Suprapubic skin (tissue), 4 donors: ENCODE measurements around the gene CDPF1. TPM values are rescaled to one million over a fixed set of nuclear protein-coding genes. Genes with fewer than 3 reads are reported as not detected.

Source experiments
- DNase-seq, 2 donors: peaks; one replicate each; pipeline ENCODE4 v3.0.0-alpha.2; 2019; ENCODE audit warnings: low spot score in 2 of 2
- H3K27ac ChIP-seq: fragments of 200-600 bp; sonication (generic); one replicate; pipeline ENCODE4 v1.5.1; 2019
- H3K27me3 ChIP-seq: fragments of 200-600 bp; sonication (generic); one replicate; pipeline ENCODE4 v1.5.1; 2019
- H3K36me3 ChIP-seq: fragments of 200-600 bp; sonication (generic); one replicate; pipeline ENCODE4 v1.5.1; 2019
- H3K4me1 ChIP-seq: fragments of 200-600 bp; sonication (generic); one replicate; pipeline ENCODE4 v1.5.1; 2019
- H3K4me3 ChIP-seq: fragments of 200-600 bp; sonication (generic); one replicate; pipeline ENCODE4 v1.5.1; 2019; ENCODE audit warnings: mild to moderate bottlenecking
- H3K9me3 ChIP-seq: fragments of 200-600 bp; sonication (generic); one replicate; pipeline ENCODE4 v1.5.1; 2019
- EP300 ChIP-seq: sonication (generic); formaldehyde crosslinking; IDR thresholded peaks from one replicate; pipeline ENCODE4 v1.6.1; 2017; ENCODE audit warnings: antibody characterized with exemption
- POLR2A ChIP-seq, 2 donors: fragments of 450-650 bp; IDR thresholded peaks; one replicate each; pipeline ENCODE4 v1.6.1; 2017; ENCODE audit warnings: antibody characterized with exemption in 2 of 2, mild to moderate bottlenecking in 2 of 2, moderate library complexity in 2 of 2
- POLR2AphosphoS5 ChIP-seq, 3 donors: sonication (generic); formaldehyde crosslinking; IDR thresholded peaks; one replicate each; pipeline ENCODE4 v1.6.1; 2017; ENCODE audit warnings: antibody characterized with exemption in 3 of 3
- WGBS: methylation state at CpG from one replicate; pipeline ENCODE4 v1.1.5; 2018; 5-methylcytosine and 5-hydroxymethylcytosine counted together
- total RNA-seq, 4 donors: library from RNA; depleted of rRNA; stranded (reverse); fragments of >200 nt; gene quantifications; one replicate each; pipeline ENCODE4 v1.1.0, GENCODE V29; 2016
- TF ChIP-seq, protein P1 (sequence below), 2 donors: fragments of 200-600 bp in 1 of 2; fragments of 450-650 bp in 1 of 2; sonication (generic) in 1 of 2; IDR thresholded peaks; one replicate each; pipeline ENCODE4 v1.5.1; 2016 to 2019; ENCODE audit warnings: antibody characterized with exemption in 2 of 2, mild to moderate bottlenecking in 1 of 2, moderate library complexity in 1 of 2

The CDPF1 gene
- total RNA-seq, 4 donors from 2014 or later: 3.9 to 13.4 (median 9.5) TPM

DNA sequence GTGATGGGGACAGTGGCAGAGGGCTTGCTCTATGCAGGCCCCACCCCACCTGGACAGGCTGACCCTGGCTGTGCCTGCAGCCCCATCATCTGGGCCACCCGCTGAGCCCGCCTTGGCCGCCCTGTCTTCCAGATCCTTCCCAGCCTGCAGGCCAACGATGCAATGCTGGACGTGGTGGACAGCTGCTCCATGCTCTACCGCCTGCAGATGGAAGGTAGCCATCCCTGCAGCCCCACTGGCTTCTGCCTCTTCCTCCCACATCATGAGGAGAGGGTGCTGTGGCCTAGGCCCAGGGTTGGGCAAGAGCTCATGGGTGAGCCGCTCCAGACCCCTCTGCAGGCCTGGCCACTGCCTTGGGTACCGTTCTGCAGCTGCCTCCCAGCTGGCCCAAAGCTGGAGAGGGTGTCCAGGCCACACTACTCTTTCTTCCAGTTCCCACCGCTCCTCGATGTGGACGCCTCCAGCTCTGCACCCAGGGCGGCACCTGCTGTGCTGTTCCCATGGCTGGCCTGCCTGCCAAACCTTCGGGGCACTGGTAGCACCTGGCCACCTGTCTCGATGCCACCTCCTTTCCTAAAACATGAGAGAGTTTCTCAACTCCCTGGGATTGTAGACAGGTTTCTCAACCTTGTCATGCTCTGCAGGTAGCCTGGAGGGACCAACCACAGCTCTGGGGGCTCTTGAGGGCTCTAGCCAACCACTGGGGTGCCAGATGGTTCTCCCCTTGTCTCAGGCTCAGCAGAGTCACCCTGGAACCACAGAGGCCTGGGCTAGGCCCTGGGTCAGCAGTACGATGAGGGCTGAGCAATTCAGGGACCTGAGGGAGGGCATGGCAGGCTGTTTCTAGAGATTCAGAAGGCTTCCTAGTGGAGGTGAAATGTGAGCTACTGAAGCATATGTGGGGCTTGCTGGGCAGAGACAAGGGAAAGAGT, 37.1 kb upstream of the CDPF1 start:
- WGBS: 100% methylated on average over 3 of the region's 15 CpGs
- H3K27ac ChIP-seq: no peak overlapping the region
- peaks cover 45% of the 10 kb centered on the region for H3K4me1 ChIP-seq
- H3K27me3 ChIP-seq: no peaks in the 10 kb centered on the region
- no peak overlapping the region for H3K4me3 ChIP-seq
- no peak for DNase-seq
- no peaks in the 10 kb centered on the region for H3K9me3 ChIP-seq
- no peak for TF ChIP-seq POLR2AphosphoS5 (IDR thresholded peaks at IDR 0.05)
- TF ChIP-seq, protein P1, sequence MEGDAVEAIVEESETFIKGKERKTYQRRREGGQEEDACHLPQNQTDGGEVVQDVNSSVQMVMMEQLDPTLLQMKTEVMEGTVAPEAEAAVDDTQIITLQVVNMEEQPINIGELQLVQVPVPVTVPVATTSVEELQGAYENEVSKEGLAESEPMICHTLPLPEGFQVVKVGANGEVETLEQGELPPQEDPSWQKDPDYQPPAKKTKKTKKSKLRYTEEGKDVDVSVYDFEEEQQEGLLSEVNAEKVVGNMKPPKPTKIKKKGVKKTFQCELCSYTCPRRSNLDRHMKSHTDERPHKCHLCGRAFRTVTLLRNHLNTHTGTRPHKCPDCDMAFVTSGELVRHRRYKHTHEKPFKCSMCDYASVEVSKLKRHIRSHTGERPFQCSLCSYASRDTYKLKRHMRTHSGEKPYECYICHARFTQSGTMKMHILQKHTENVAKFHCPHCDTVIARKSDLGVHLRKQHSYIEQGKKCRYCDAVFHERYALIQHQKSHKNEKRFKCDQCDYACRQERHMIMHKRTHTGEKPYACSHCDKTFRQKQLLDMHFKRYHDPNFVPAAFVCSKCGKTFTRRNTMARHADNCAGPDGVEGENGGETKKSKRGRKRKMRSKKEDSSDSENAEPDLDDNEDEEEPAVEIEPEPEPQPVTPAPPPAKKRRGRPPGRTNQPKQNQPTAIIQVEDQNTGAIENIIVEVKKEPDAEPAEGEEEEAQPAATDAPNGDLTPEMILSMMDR (IDR thresholded peaks at IDR 0.05): no peak
- no peak for TF ChIP-seq EP300
- TF ChIP-seq POLR2A (IDR thresholded peaks at IDR 0.05): no peak
- peaks cover 61% of the 10 kb centered on the region for H3K36me3 ChIP-seq

DNA sequence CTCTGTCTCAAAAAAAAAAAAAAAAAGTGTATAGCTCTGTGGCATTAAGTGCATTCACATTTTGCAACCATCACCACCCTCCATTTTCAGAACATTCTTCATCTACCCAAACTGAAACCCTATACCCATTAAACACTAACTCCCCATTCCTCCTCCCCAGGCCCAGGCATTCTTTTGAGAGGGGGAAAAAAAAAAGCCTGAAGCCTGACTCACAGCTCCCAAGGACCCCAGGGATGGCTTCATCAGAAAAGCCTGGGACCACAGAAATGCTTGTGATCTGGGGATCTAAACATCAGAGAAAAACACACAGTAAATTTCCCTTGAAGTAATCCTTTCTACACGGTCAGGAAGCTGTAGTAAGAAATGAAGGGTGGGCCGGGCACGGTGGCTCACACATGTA, 35.9 kb upstream of the CDPF1 start:
- Histone ChIP-seq H3K4me1 (peaks cover 39% of the 10 kb centered on the region), H3K27me3 (no peaks in the 10 kb centered on the region), H3K27ac (no peak overlapping the region), H3K36me3 (peaks cover 63% of the 10 kb centered on the region), H3K9me3 (no peaks in the 10 kb centered on the region), H3K4me3 (no peak overlapping the region)
- DNase-seq: no peak
- WGBS: 92% methylated on average over 3 of the region's 3 CpGs
- TF ChIP-seq EP300 (no peak), POLR2AphosphoS5 (IDR thresholded peaks at IDR 0.05) (no peak), POLR2A (IDR thresholded peaks at IDR 0.05) (no peak)
- TF ChIP-seq, protein P1 (IDR thresholded peaks at IDR 0.05): no peak

DNA sequence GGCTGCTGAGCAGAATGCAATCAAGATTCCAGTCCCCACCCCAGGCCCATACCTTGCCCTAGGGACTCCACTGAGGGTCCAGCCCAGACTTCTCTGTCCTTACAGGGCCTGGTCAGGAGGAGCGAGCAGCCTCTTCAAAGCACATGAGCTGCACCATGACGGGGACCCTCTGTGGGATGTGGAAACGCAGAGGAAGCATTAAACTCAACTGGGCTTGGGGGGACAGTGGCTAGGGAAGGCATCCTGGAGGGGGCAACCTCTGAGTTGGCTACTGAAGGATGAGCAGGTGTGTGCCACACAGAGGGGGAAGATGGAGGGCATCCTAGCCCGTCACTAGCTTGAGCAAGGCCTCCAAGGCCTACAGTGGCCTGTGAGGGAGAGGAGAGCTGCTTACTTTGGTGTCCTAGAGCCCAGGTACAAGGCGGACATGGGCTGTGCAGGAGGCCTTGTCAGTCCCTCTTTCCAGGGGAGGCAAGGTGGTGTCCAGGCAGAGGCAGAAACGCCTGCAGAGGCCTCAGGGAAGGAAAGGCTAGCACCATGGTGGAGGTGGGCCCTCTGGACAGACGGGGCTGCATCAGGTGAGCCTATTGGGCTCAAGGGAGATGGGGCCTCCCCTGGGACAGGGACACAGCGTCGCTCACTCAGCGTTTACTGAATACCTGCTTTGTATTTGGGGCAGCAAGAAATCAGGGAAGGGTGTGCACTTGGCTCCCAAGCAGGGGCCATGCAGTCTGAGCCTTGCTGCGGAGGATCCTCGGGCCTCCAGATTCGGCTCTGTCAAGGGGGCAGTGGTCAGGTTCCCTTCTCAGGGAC, 32.0 kb upstream of the CDPF1 start:
- Histone ChIP-seq H3K4me3 (no peak overlapping the region), H3K27ac (no peak overlapping the region), H3K36me3 (peaks cover 90% of the 10 kb centered on the region), H3K4me1 (peaks cover 20% of the 10 kb centered on the region), H3K27me3 (no peaks in the 10 kb centered on the region), H3K9me3 (no peaks in the 10 kb centered on the region)
- peak in 1 of 2 donors; percentile 38 for DNase-seq
- 90% methylated on average over 8 of the region's 13 CpGs for WGBS
- TF ChIP-seq POLR2A (IDR thresholded peaks at IDR 0.05) (no peak), EP300 (no peak), POLR2AphosphoS5 (IDR thresholded peaks at IDR 0.05) (no peak)
- TF ChIP-seq, protein P1 (IDR thresholded peaks at IDR 0.05): no peak

DNA sequence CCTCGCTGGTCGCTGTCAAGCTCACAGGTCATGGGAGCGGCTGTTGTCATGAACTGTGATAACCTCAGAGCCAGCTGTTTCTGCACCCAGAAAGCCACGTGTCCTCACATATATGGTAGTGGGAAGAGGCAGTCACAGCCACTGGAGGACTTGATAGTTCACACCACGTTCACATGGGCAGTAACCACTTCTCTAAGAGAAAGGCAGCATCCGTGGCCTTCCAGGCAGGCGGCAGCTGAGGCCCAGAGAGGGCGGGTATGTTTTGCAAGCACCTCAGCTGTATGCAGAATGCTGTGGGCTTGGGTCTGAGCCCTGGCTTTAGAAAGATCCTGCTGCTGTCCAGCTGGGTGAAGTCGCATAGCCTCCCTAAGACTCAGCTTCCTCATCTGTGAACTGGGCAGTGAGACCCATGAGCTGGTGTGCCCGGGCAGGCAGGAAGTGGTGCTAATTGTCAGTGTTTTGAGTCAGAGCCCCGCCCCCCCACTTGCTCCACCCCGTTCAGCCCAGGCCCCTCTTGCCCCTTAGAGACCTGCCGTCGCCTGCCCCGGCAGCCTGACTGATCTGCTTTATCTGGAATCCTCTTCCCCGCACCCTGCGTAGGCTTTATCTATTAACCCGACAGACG, 31.0 kb upstream of the CDPF1 start:
- H3K27me3 ChIP-seq: no peaks in the 10 kb centered on the region
- DNase-seq: peak in 1 of 2 donors; percentile 49
- TF ChIP-seq POLR2A (IDR thresholded peaks at IDR 0.05) (no peak), EP300 (no peak), POLR2AphosphoS5 (IDR thresholded peaks at IDR 0.05) (no peak)
- TF ChIP-seq, protein P1 (IDR thresholded peaks at IDR 0.05): no peak
- WGBS: 78% methylated on average over 12 of the region's 19 CpGs
- no peaks in the 10 kb centered on the region for H3K9me3 ChIP-seq
- peaks cover 88% of the 10 kb centered on the region for H3K36me3 ChIP-seq
- peaks cover 16% of the 10 kb centered on the region for H3K4me1 ChIP-seq
- no peak overlapping the region for H3K4me3 ChIP-seq
- no peak overlapping the region for H3K27ac ChIP-seq
